Measurements from ENCODE around the gene CFAP221.
"Not testable (repeated sequence)": the region's sequence is repeated elsewhere in the genome, so short reads cannot be mapped to it uniquely, and the experiment has no call there.

Gene CFAP221

GRCh38 chr2:119586085-119586484 is 41.8 kb downstream of the CFAP221 start:
- DNase-seq (ENCODE audit: low read depth in 2 of 2), result no peak

- no peak for DNase-seq (ENCODE audit: low read depth in 2 of 2)
Observed at GRCh38 chr2:119590873-119591272, 46.6 kb downstream of the CFAP221 start.

- DNase-seq (ENCODE audit: low read depth in 2 of 2), result no peak
Observed at GRCh38 chr2:119591523-119591922, 47.3 kb downstream of the CFAP221 start.

- DNase-seq (ENCODE audit: low read depth in 2 of 2), result no peak
Observed at GRCh38 chr2:119592436-119592835, 48.2 kb downstream of the CFAP221 start.

GRCh38 chr2:119596638-119597037 is 52.4 kb downstream of the CFAP221 start:
- no peak for DNase-seq (ENCODE audit: low read depth in 2 of 2)

- no peak for DNase-seq (ENCODE audit: low read depth in 2 of 2)
Observed at GRCh38 chr2:119598596-119599263, 54.5 kb downstream of the CFAP221 start.

- DNase-seq (ENCODE audit: low read depth in 2 of 2), result no peak
Observed at GRCh38 chr2:119599384-119599783, 55.1 kb downstream of the CFAP221 start.

- DNase-seq (ENCODE audit: low read depth in 2 of 2), result no peak
Observed at GRCh38 chr2:119605096-119605495, 60.8 kb downstream of the CFAP221 start.

- no peak for DNase-seq (ENCODE audit: low read depth in 2 of 2)
Observed at GRCh38 chr2:119606674-119607073, 62.4 kb downstream of the CFAP221 start.

- DNase-seq (ENCODE audit: low read depth in 2 of 2), result no peak
Observed at GRCh38 chr2:119608553-119608952, 64.3 kb downstream of the CFAP221 start.

GRCh38 chr2:119609337-119609736 is 65.1 kb downstream of the CFAP221 start:
- DNase-seq (ENCODE audit: low read depth in 2 of 2), result no peak

- DNase-seq (ENCODE audit: low read depth in 2 of 2), result not testable (repeated sequence)
Observed at GRCh38 chr2:119614140-119614539, 69.9 kb downstream of the CFAP221 start.

GRCh38 chr2:119616421-119616820 is 72.2 kb downstream of the CFAP221 start:
- no peak for DNase-seq (ENCODE audit: low read depth in 2 of 2)

- no peak for DNase-seq (ENCODE audit: low read depth in 2 of 2)
Observed at GRCh38 chr2:119617455-119617854, 73.2 kb downstream of the CFAP221 start.

GRCh38 chr2:119618725-119619124 is 74.5 kb downstream of the CFAP221 start:
- DNase-seq (ENCODE audit: low read depth in 2 of 2), result not testable (repeated sequence)

GRCh38 chr2:119625226-119625625 is 81.0 kb downstream of the CFAP221 start:
- no peak for DNase-seq (ENCODE audit: low read depth in 2 of 2)

GRCh38 chr2:119629323-119629825 is 85.1 kb downstream of the CFAP221 start:
- no peak for DNase-seq (ENCODE audit: low read depth in 2 of 2)

GRCh38 chr2:119630121-119630520 is 85.9 kb downstream of the CFAP221 start:
- no peak for DNase-seq (ENCODE audit: low read depth in 2 of 2)

- DNase-seq (ENCODE audit: low read depth in 2 of 2), result no peak
Observed at GRCh38 chr2:119637371-119637770, 93.1 kb downstream of the CFAP221 start.

GRCh38 chr2:119638246-119638645 is 94.0 kb downstream of the CFAP221 start:
- DNase-seq (ENCODE audit: low read depth in 2 of 2), result no peak

- no peak for DNase-seq (ENCODE audit: low read depth in 2 of 2)
Observed at GRCh38 chr2:119638685-119639554, 94.7 kb downstream of the CFAP221 start.

- peak; percentile 50 to 65 for DNase-seq (ENCODE audit: low read depth in 2 of 2)
Observed at GRCh38 chr2:119641562-119642258, 97.5 kb downstream of the CFAP221 start.
